HepG2 (cell line): ENCODE results near the gene TP53TG5. TPM values are rescaled to one million over a fixed set of nuclear protein-coding genes. Genes with fewer than 3 reads are reported as not detected.
A peak's percentile ranks its signal among the peaks of the same experiment; 100 is the strongest.

Source experiments
- ARNT ChIP-seq: fragments of 450-650 bp; IDR thresholded peaks from 2 replicates; pipeline ENCODE4 v1.6.1; 2017
- CCDC6 ChIP-seq: sonication (generic); formaldehyde crosslinking; IDR thresholded peaks from 2 replicates; pipeline ENCODE4 v1.8.1; 2022; ENCODE audit warnings: mild to moderate bottlenecking, missing genetic modification reagents, moderate library complexity
- EED ChIP-seq: sonication (generic); formaldehyde crosslinking; IDR thresholded peaks from 2 replicates; pipeline ENCODE4 v1.5.0; 2020; ENCODE audit warnings: mild to moderate bottlenecking, missing genetic modification reagents
- JARID2 ChIP-seq: sonication (generic); formaldehyde crosslinking; IDR thresholded peaks from 2 replicates; pipeline ENCODE4 v1.8.1; 2023; ENCODE audit warnings: missing genetic modification reagents, inconsistent platforms; ENCODE audit not compliant: insufficient replicate concordance
- MATR3 ChIP-seq: sonication (generic); formaldehyde crosslinking; IDR thresholded peaks from 2 replicates; pipeline ENCODE4 v1.4.0; 2020; ENCODE audit warnings: missing genetic modification reagents
- MED13 ChIP-seq: sonication (generic); formaldehyde crosslinking; IDR thresholded peaks from 2 replicates; pipeline ENCODE4 v1.5.0; 2020; ENCODE audit warnings: missing genetic modification reagents
- MEIS2 ChIP-seq: sonication (generic); formaldehyde crosslinking; IDR thresholded peaks from 2 replicates; pipeline ENCODE4 v1.9.0; 2021; ENCODE audit warnings: mild to moderate bottlenecking, missing genetic modification reagents
- NCOA1 ChIP-seq: sonication (generic); formaldehyde crosslinking; IDR thresholded peaks from 2 replicates; pipeline ENCODE4 v1.9.0; 2021; ENCODE audit warnings: missing genetic modification reagents
- RFXAP ChIP-seq: sonication (generic); formaldehyde crosslinking; IDR thresholded peaks from 2 replicates; pipeline ENCODE4 v1.4.0; 2020; ENCODE audit warnings: missing genetic modification reagents, borderline replicate concordance
- STAT5B ChIP-seq: sonication (generic); formaldehyde crosslinking; IDR thresholded peaks from 2 replicates; pipeline ENCODE4 v1.4.0; 2020; ENCODE audit warnings: missing genetic modification reagents
- ZNF232 ChIP-seq: sonication (generic); formaldehyde crosslinking; IDR thresholded peaks from 2 replicates; pipeline ENCODE4 v1.4.0; 2020; ENCODE audit warnings: missing genetic modification reagents, borderline replicate concordance
- ZNF274 ChIP-seq: sonication (generic); formaldehyde crosslinking; IDR thresholded peaks from 2 replicates; pipeline ENCODE4 v1.5.1; 2020; ENCODE audit warnings: mild to moderate bottlenecking, missing genetic modification reagents
- ZNF543 ChIP-seq: sonication (generic); formaldehyde crosslinking; IDR thresholded peaks from 2 replicates; pipeline ENCODE4 v1.4.0; 2020; ENCODE audit warnings: mild to moderate bottlenecking, missing genetic modification reagents
- ZNF629 ChIP-seq: sonication (generic); formaldehyde crosslinking; conservative IDR thresholded peaks from 2 replicates; pipeline ENCODE4 v1.5.0; 2020; ENCODE audit warnings: missing genetic modification reagents
- ZNF780A ChIP-seq: sonication (generic); formaldehyde crosslinking; IDR thresholded peaks from 2 replicates; pipeline ENCODE4 v1.8.0; 2022; ENCODE audit warnings: mild to moderate bottlenecking, missing genetic modification reagents, moderate library complexity
- ZNF792 ChIP-seq: IDR thresholded peaks from 2 replicates; pipeline ENCODE4 v1.6.1; 2016
- polyA plus RNA-seq, 8 experiments: library from polyadenylated mRNA; depleted of rRNA in 3 of 8; stranded (reverse) in 7 of 8; unstranded in 1 of 8; fragments of >200 nt; fragmentation: Illumina TruSeq in 4 of 8; extraction: Trizol in 4 of 8; gene quantifications; 2 replicates each; pipeline versions ENCODE4 v1.2.1 to v1.2.3, GENCODE V29; 2011 to 2016; ENCODE audit warnings: low read depth in 4 of 8, missing spikeins in 1 of 8, mixed read lengths in 1 of 8; ENCODE audit not compliant: insufficient read depth in 1 of 8
- total RNA-seq, 5 experiments: library from RNA; depleted of rRNA; stranded (reverse); fragments of >200 nt; fragmentation: Illumina TruSeq; extraction: Trizol; gene quantifications; 2 replicates each; pipeline ENCODE4 v1.2.3, GENCODE V29; 2016; ENCODE audit warnings: low read depth in 1 of 5
- TF ChIP-seq, protein P1 (sequence below): sonication (generic); formaldehyde crosslinking; IDR thresholded peaks from 2 replicates; pipeline ENCODE4 v1.5.1; 2020; ENCODE audit warnings: mild to moderate bottlenecking, missing genetic modification reagents, moderate library complexity
- TF ChIP-seq, protein P2 (sequence below): sonication (generic); formaldehyde crosslinking; IDR thresholded peaks from 2 replicates; pipeline ENCODE4 v1.8.1; 2023; ENCODE audit warnings: mild to moderate bottlenecking, inconsistent platforms, moderate library complexity, missing genetic modification reagents, borderline replicate concordance
- TF ChIP-seq, protein P3 (sequence below), 2 experiments: fragments of 450-650 bp in 1 of 2; sonication (generic) in 1 of 2; formaldehyde crosslinking; IDR thresholded peaks; 2 replicates each; pipeline versions ENCODE4 v1.5.0 to v1.8.0; 2020 to 2022; ENCODE audit warnings: mild to moderate bottlenecking in 1 of 2, missing genetic modification reagents in 1 of 2
- TF ChIP-seq, protein P4 (sequence below): sonication (generic); formaldehyde crosslinking; IDR thresholded peaks from one replicate; pipeline ENCODE4 v1.5.1; 2020; ENCODE audit warnings: mild to moderate bottlenecking, missing genetic modification reagents; ENCODE audit errors: not compliant biosample characterization

Gene TP53TG5
- total and polyA plus RNA-seq, 2 of the 13 experiments (the other 11 are each of a cell fraction or from before 2014, with no cell fraction given): 0.11 TPM; not detected in 1

DNA sequence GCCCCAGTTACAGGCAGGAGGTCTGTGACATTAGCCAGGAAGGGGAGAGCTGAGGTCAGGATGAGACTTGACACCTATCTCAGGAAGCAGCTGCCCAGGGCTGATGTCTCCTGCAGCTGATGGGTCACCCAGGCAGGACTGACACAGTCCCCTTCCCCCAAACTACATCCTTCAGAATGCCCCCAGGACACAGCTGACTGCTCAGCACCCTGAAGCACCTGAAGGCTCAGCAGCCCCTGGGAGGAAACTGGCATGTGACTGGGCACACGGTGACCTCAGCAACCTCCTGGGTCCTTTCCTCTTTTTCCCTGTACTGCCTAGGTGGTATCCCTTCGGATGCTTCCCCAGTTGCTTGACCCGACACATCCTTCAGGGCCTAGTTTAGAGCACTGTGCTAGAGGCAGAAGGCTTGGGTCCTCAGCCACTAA, 31.8 kb downstream of the TP53TG5 start (continued):
- TF ChIP-seq, protein P1, sequence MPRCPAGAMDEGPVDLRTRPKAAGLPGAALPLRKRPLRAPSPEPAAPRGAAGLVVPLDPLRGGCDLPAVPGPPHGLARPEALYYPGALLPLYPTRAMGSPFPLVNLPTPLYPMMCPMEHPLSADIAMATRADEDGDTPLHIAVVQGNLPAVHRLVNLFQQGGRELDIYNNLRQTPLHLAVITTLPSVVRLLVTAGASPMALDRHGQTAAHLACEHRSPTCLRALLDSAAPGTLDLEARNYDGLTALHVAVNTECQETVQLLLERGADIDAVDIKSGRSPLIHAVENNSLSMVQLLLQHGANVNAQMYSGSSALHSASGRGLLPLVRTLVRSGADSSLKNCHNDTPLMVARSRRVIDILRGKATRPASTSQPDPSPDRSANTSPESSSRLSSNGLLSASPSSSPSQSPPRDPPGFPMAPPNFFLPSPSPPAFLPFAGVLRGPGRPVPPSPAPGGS: 0 out of 2 replicates have a peak, but pooled peaks have one; percentile 63
- TF ChIP-seq, protein P2, sequence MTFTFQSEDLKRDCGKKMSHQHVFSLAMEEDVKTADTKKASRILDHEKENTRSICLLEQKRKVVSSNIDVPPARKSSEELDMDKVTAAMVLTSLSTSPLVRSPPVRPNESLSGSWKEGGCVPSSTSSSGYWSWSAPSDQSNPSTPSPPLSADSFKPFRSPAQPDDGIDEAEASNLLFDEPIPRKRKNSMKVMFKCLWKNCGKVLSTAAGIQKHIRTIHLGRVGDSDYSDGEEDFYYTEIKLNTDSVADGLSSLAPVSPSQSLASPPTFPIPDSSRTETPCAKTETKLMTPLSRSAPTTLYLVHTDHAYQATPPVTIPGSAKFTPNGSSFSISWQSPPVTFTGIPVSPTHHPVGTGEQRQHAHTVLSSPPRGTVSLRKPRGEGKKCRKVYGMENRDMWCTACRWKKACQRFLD: no peak
- no peak for TF ChIP-seq MED13
- no peak for TF ChIP-seq STAT5B (CRISPR knock-in tag)
- no peak for TF ChIP-seq ZNF780A
- no peak for TF ChIP-seq ZNF232 (CRISPR knock-in tag)
- no peak for TF ChIP-seq ARNT
- no peak for TF ChIP-seq NCOA1 (CRISPR knock-in tag)
- TF ChIP-seq MATR3 (CRISPR knock-in tag): no peak
- TF ChIP-seq ZNF629 (CRISPR knock-in tag): no peak
- 0 out of 2 replicates have a peak, but pooled peaks have one; percentile 58 for TF ChIP-seq ZNF274 (CRISPR knock-in tag)
- no peak for TF ChIP-seq RFXAP (CRISPR knock-in tag)
- TF ChIP-seq EED (CRISPR knock-in tag): 0 out of 2 replicates have a peak, but pooled peaks have one; percentile 27
- peak; percentile 100 for TF ChIP-seq ZNF792 (CRISPR knock-in tag)
- TF ChIP-seq, protein P3, sequence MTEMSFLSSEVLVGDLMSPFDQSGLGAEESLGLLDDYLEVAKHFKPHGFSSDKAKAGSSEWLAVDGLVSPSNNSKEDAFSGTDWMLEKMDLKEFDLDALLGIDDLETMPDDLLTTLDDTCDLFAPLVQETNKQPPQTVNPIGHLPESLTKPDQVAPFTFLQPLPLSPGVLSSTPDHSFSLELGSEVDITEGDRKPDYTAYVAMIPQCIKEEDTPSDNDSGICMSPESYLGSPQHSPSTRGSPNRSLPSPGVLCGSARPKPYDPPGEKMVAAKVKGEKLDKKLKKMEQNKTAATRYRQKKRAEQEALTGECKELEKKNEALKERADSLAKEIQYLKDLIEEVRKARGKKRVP (CRISPR knock-in tag; IDR thresholded peaks at IDR 0.05): no peak
- TF ChIP-seq, protein P4, sequence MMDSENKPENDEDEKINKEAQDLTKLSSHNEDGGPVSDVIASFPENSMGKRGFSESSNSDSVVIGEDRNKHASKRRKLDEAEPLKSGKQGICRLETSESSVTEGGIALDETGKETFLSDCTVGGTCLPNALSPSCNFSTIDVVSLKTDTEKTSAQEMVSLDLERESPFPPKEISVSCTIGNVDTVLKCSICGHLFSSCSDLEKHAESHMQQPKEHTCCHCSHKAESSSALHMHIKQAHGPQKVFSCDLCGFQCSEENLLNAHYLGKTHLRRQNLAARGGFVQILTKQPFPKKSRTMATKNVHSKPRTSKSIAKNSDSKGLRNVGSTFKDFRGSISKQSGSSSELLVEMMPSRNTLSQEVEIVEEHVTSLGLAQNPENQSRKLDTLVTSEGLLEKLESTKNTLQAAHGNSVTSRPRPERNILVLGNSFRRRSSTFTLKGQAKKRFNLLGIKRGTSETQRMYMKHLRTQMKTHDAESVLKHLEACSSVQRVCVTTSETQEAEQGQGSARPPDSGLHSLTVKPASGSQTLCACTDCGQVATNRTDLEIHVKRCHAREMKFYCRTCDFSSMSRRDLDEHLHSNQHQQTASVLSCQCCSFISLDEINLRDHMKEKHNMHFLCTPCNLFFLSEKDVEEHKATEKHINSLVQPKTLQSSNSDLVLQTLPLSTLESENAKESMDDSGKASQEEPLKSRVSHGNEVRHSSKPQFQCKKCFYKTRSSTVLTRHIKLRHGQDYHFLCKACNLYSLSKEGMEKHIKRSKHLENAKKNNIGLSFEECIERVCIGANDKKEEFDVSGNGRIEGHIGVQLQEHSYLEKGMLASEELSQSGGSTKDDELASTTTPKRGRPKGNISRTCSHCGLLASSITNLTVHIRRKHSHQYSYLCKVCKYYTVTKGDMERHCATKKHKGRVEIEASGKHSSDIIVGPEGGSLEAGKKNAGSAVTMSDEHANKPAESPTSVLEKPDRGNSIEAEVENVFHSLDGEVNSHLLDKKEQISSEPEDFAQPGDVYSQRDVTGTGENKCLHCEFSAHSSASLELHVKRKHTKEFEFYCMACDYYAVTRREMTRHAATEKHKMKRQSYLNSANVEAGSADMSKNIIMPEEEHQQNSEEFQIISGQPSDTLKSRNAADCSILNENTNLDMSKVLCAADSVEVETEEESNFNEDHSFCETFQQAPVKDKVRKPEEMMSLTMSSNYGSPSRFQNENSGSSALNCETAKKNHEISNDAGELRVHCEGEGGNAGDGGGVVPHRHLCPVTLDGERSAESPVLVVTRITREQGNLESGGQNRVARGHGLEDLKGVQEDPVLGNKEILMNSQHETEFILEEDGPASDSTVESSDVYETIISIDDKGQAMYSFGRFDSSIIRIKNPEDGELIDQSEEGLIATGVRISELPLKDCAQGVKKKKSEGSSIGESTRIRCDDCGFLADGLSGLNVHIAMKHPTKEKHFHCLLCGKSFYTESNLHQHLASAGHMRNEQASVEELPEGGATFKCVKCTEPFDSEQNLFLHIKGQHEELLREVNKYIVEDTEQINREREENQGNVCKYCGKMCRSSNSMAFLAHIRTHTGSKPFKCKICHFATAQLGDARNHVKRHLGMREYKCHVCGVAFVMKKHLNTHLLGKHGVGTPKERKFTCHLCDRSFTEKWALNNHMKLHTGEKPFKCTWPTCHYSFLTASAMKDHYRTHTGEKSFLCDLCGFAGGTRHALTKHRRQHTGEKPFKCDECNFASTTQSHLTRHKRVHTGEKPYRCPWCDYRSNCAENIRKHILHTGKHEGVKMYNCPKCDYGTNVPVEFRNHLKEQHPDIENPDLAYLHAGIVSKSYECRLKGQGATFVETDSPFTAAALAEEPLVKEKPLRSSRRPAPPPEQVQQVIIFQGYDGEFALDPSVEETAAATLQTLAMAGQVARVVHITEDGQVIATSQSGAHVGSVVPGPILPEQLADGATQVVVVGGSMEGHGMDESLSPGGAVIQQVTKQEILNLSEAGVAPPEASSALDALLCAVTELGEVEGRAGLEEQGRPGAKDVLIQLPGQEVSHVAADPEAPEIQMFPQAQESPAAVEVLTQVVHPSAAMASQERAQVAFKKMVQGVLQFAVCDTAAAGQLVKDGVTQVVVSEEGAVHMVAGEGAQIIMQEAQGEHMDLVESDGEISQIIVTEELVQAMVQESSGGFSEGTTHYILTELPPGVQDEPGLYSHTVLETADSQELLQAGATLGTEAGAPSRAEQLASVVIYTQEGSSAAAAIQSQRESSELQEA (CRISPR knock-in tag): peak; percentile 62
- no peak for TF ChIP-seq MEIS2 (CRISPR knock-in tag)
- no peak for TF ChIP-seq JARID2 (CRISPR knock-in tag)
- 0 out of 2 replicates have a peak, but pooled peaks have one; percentile 35 for TF ChIP-seq CCDC6 (CRISPR knock-in tag)
- no peak for TF ChIP-seq ZNF543 (CRISPR knock-in tag)
